ENCODE data around the gene RASGRF1.

Gene RASGRF1, protein sequence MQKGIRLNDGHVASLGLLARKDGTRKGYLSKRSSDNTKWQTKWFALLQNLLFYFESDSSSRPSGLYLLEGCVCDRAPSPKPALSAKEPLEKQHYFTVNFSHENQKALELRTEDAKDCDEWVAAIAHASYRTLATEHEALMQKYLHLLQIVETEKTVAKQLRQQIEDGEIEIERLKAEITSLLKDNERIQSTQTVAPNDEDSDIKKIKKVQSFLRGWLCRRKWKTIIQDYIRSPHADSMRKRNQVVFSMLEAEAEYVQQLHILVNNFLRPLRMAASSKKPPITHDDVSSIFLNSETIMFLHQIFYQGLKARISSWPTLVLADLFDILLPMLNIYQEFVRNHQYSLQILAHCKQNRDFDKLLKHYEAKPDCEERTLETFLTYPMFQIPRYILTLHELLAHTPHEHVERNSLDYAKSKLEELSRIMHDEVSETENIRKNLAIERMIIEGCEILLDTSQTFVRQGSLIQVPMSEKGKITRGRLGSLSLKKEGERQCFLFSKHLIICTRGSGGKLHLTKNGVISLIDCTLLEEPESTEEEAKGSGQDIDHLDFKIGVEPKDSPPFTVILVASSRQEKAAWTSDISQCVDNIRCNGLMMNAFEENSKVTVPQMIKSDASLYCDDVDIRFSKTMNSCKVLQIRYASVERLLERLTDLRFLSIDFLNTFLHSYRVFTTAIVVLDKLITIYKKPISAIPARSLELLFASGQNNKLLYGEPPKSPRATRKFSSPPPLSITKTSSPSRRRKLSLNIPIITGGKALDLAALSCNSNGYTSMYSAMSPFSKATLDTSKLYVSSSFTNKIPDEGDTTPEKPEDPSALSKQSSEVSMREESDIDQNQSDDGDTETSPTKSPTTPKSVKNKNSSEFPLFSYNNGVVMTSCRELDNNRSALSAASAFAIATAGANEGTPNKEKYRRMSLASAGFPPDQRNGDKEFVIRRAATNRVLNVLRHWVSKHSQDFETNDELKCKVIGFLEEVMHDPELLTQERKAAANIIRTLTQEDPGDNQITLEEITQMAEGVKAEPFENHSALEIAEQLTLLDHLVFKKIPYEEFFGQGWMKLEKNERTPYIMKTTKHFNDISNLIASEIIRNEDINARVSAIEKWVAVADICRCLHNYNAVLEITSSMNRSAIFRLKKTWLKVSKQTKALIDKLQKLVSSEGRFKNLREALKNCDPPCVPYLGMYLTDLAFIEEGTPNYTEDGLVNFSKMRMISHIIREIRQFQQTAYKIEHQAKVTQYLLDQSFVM (N-terminal part only)

DNA sequence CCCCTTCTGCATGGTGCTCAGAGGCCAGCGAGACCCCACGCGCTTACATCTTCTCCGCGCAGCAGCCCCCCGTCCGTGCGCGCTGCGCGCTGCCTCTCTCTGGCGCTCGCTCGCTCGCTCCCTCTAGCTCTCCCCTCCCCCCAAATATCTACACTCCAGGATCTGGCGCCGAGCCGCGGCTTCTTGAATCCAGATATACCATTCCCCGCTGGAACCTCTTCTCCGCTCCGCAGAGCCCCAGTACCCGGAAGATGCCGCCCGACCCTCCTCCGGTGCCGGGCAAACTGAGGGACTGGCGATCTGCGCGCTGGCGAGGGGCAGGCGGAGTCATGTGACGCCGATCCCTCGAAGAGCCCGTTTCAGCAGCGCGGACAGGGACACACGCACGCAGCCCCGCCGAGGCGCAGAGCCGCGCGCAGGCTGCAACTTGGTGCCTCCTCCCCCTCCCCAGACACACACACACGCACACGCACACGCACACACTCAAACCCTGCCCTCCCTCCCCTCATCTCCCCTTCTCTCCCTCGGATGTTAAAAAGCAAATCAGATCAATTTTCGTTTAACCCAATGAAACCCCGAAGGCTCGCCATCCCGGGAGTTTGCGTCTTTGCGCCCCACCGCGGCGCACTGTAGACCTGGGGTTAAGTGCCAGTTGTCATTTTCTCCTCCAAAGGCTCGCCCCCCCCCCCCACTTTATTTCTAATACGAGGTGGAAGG lies at the start of gene RASGRF1:
Gene RASGRF1, minus strand, starts transcription at position 294 of the 717 bp plus-strand sequence. Its CDS starts 282 bp downstream, at position 12.
- Histone ChIP-seq H4K20me1 (ENCODE audit: insufficient read depth, low read length) (no peaks in the 10 kb centered on the region), H3K27ac (ENCODE audit: low read length) (no peak within 1 kb of the TSS), H3K4me3 (ENCODE audit: low read length) (no peak within 1 kb of the TSS), H2AFZ (ENCODE audit: low read length) (no peak within 1 kb of the TSS), H3K9me2 (replicated peaks; ENCODE audit: insufficient read depth, low read length) (no peaks in the 10 kb centered on the region), H3K9ac (ENCODE audit: low read length) (no peak within 1 kb of the TSS), H3K4me1 (ENCODE audit: low read length) (no peaks in the 10 kb centered on the region), H3K36me3 (replicated peaks; ENCODE audit: insufficient read depth, low read length) (no peaks in the 10 kb centered on the region), H3K79me2 (ENCODE audit: low read length) (no peaks in the 10 kb centered on the region), H3K9me3 (replicated peaks; ENCODE audit: insufficient read depth, low read length) (no peaks in the 10 kb centered on the region), H3K4me2 (ENCODE audit: low read depth, low read length) (no peak within 1 kb of the TSS), H3K27me3 (replicated peaks; ENCODE audit: insufficient read depth, low read length) (peaks cover 28% of the 10 kb centered on the region), H3F3A (ENCODE audit: insufficient read depth, low read length) (no peaks in the 10 kb centered on the region)
- no peak for DNase-seq
- TF ChIP-seq, protein P1, sequence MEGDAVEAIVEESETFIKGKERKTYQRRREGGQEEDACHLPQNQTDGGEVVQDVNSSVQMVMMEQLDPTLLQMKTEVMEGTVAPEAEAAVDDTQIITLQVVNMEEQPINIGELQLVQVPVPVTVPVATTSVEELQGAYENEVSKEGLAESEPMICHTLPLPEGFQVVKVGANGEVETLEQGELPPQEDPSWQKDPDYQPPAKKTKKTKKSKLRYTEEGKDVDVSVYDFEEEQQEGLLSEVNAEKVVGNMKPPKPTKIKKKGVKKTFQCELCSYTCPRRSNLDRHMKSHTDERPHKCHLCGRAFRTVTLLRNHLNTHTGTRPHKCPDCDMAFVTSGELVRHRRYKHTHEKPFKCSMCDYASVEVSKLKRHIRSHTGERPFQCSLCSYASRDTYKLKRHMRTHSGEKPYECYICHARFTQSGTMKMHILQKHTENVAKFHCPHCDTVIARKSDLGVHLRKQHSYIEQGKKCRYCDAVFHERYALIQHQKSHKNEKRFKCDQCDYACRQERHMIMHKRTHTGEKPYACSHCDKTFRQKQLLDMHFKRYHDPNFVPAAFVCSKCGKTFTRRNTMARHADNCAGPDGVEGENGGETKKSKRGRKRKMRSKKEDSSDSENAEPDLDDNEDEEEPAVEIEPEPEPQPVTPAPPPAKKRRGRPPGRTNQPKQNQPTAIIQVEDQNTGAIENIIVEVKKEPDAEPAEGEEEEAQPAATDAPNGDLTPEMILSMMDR (IDR thresholded peaks at IDR 0.05; ENCODE audit: low read length) = no peak
- TF ChIP-seq EZH2 (optimal IDR thresholded peaks at IDR 0.05; ENCODE audit: low read depth, low read length) (no peak), EZH2phosphoT487 (IDR thresholded peaks at IDR 0.05; ENCODE audit: low read length) (no peak)

DNA sequence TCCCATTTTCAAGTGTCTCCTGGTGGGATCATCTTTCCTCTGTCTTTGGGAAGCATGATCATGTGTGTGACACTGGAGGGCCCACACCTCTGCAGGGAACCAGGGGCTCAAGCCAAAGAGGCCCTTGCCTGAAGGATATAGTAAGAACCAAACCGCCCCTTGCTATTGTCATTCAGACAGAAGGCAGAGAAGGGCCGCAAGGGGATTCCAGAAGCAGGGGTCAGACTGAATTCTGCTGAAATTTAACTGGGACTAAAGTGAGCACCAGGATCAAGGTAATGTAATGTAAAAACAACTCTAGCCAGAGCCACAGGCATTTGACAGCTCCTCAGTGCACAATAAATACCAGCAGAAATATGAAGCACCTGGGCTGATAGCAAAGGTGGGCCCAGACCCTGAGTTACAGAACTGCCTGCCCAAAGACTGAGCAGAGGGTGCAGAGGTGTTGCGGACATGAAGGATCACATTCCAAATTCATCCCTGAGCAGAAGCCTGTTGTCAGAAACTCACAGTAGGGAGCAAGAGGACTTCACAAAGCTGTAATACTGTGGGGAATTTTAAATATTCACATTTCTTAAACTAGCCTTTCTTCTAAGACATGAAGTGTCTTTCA lies 46.0 kb upstream of the RASGRF1 start:
- Histone ChIP-seq H3K9ac (ENCODE audit: low read length) (no peak overlapping the region), H3K36me3 (replicated peaks; ENCODE audit: insufficient read depth, low read length) (no peaks in the 10 kb centered on the region), H3K9me2 (replicated peaks; ENCODE audit: insufficient read depth, low read length) (no peaks in the 10 kb centered on the region), H3K4me3 (ENCODE audit: low read length) (no peak overlapping the region), H3K27ac (ENCODE audit: low read length) (no peak overlapping the region), H4K20me1 (ENCODE audit: insufficient read depth, low read length) (no peaks in the 10 kb centered on the region), H3K4me1 (ENCODE audit: low read length) (no peaks in the 10 kb centered on the region), H3K27me3 (replicated peaks; ENCODE audit: insufficient read depth, low read length) (no peaks in the 10 kb centered on the region), H3K9me3 (replicated peaks; ENCODE audit: insufficient read depth, low read length) (no peaks in the 10 kb centered on the region), H3K4me2 (ENCODE audit: low read depth, low read length) (no peak overlapping the region), H2AFZ (ENCODE audit: low read length) (no peak overlapping the region), H3K79me2 (ENCODE audit: low read length) (no peaks in the 10 kb centered on the region), H3F3A (ENCODE audit: insufficient read depth, low read length) (no peaks in the 10 kb centered on the region)
- TF ChIP-seq EZH2 (optimal IDR thresholded peaks at IDR 0.05; ENCODE audit: low read depth, low read length) (no peak), EZH2phosphoT487 (IDR thresholded peaks at IDR 0.05; ENCODE audit: low read length) (no peak)
- TF ChIP-seq, protein P1 (IDR thresholded peaks at IDR 0.05; ENCODE audit: low read length) = no peak
- no peak for DNase-seq

DNA sequence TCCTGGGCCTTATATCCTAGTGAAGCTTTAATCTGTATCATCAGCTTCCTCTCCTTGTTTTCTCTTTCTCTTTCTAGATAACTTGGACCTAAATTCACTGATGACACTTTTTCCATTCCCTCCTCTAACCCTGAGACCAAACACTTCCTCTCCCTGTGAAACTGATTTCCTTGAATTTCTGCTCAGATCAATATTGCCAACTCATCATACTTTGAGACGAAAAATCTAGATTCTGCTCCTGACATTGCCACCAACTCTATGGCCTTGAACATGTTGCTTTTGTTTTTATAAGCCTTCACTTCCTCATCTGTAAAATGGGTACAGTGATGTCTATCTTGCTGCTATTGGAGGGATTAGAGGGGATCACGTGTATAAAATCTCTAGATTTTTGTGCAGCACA lies 42.7 kb upstream of the RASGRF1 start:
- Histone ChIP-seq H3K4me2 (ENCODE audit: low read depth, low read length) (no peak overlapping the region), H3K9me2 (replicated peaks; ENCODE audit: insufficient read depth, low read length) (no peaks in the 10 kb centered on the region), H3K9me3 (replicated peaks; ENCODE audit: insufficient read depth, low read length) (no peaks in the 10 kb centered on the region), H3K9ac (ENCODE audit: low read length) (no peak overlapping the region), H3K36me3 (replicated peaks; ENCODE audit: insufficient read depth, low read length) (no peaks in the 10 kb centered on the region), H3K27ac (ENCODE audit: low read length) (no peak overlapping the region), H3F3A (ENCODE audit: insufficient read depth, low read length) (no peaks in the 10 kb centered on the region), H4K20me1 (ENCODE audit: insufficient read depth, low read length) (no peaks in the 10 kb centered on the region), H3K4me1 (ENCODE audit: low read length) (no peaks in the 10 kb centered on the region), H3K27me3 (replicated peaks; ENCODE audit: insufficient read depth, low read length) (no peaks in the 10 kb centered on the region), H3K79me2 (ENCODE audit: low read length) (no peaks in the 10 kb centered on the region), H3K4me3 (ENCODE audit: low read length) (no peak overlapping the region), H2AFZ (ENCODE audit: low read length) (no peak overlapping the region)
- TF ChIP-seq EZH2 (optimal IDR thresholded peaks at IDR 0.05; ENCODE audit: low read depth, low read length) (no peak), EZH2phosphoT487 (IDR thresholded peaks at IDR 0.05; ENCODE audit: low read length) (no peak)
- TF ChIP-seq, protein P1 (IDR thresholded peaks at IDR 0.05; ENCODE audit: low read length) = no peak
- no peak for DNase-seq

Measured in MM.1S (cell line).